HG03108 (cell line): ENCODE measurements around the gene THOC5.

Experiments
- ATAC-seq: cut with Tn5 transposase; IDR thresholded peaks from one replicate; pipeline ENCODE4 v1.9.1; 2021; ENCODE audit warnings: moderate library complexity; ENCODE audit not compliant: unreplicated experiment

THOC5 gene

DNA sequence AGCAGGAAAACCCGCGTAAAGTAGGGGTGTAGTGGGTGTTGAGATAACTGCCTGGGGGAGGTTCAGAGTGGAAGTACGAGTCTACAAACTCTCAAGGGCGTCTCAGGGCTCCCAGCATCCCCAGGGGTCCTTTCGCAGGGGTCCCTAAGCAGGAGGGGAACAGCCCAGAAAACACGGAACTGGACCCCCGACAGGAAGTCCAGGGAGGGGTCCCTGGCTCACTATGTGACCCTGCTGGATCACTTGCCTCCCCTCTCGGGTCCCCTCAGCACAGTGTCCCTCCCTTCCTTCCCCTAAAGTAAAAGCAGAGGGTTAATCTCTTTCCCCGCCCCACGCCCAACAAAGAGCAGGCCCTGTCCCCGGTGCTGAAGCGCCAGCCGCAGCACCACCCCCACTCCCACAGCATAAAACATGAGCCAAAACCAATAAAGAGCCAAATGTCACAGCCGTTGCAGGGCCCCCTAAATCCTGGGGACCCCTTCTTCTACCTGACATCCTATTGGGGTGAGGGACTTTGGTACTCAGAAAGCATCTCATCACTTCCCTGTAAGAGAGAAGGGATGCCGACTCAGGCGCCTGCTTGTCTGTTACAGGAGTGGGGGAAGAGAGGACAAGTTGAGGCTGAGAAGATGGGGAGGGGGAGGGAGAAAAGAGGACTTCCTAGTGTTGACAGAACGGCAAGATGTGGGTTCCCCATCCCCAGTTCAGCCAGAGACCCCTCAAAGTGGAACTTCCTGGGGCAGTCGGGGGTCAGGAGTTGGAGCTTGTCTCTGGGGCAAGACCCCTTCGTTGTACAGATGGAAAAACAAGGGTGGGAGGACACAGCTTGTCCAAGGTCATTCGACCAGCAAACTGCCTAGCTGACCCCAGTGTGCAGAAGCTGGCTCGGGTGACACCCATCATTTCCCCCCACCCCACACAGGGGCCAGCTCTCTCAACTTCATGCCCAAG lies 75.0 kb downstream of the THOC5 start:
- no peak for ATAC-seq

DNA sequence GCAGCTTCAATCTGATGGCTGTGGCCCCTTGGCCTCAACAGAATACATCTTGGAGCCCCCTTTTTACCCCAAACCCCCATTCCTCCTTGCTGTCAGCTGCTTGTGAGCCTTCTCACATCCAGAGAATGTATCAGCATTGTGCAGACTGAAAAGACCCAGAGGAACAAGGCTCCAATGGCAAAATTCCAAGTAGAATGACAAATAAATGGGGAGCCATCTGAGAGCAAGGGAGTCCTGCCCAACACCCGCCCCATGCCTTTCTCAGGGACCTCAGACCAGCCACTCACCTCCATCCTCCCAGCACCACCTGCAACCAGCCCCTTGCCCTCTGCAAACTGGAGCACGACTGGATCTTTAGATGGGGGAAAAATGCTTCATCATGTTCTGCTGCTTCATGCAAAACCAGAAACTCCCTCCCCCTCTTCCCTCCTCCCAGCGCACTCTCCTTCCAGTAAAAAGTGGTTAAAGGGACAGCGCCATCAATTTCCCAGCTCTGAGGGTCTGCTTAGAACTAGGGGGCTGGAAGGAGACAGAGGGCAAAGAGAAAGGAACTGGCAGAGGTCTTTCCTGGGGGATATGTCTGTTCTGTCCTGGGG lies 75.7 kb downstream of the THOC5 start:
- ATAC-seq = no peak

DNA sequence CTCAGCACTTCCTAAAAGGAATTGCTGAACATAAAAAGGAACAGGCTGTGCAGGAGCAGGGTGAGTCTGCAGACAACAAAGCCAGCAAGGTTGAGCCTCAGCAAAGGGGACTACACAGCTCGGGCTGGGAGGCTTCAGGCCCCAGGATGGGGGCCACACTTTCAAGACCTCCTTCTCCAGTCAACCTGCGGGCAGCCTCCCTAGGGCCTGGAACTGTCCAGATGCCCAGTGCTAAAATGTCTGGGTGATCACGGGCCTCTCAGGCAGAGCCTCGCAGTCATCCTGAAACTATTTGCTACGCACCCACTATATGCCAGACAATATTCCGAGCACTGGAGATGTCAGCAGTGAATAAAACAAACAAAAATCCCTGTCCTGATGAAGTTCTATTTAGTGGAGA lies 77.4 kb downstream of the THOC5 start:
- no peak for ATAC-seq

DNA sequence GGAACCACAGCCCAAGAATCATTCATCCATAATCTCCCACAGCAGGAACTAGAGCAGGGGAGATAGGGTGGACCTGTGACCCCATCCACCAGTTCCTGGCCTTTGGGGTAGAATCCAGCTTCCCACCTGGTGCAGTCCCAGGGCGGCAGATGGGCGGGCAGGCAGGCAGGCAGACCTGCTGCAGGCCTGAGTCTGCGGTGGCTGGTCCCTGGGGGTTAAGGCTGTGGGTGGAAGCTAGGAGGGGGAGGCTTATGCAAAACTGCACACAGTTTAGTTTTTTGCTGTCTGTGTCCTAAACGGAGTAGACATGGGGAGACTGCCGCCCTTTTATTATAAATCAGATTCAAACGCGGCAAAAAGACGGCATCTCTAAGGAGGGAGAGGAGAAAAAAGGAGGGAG lies 78.0 kb downstream of the THOC5 start:
- ATAC-seq = peak; percentile 64

DNA sequence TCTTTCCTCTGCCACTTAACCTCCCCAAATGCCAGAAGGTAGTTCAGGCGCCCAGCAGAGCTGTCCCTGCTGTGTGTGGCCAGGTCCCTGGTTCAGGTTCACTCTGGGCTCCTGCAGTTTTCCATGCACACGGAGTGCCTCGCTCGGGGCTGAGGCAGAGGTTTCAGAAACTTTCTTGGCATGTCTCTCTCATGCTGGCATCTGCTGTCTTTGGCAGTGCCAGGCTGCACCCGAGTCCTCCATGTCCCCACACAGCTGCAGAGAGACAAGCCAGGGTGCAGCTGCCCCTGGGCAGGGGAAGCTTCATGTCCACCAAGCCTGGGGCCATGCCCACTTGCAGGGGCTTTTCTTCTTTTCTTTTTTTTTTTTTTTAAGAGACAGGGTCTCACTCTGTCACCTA lies 80.6 kb downstream of the THOC5 start:
- ATAC-seq = no peak

DNA sequence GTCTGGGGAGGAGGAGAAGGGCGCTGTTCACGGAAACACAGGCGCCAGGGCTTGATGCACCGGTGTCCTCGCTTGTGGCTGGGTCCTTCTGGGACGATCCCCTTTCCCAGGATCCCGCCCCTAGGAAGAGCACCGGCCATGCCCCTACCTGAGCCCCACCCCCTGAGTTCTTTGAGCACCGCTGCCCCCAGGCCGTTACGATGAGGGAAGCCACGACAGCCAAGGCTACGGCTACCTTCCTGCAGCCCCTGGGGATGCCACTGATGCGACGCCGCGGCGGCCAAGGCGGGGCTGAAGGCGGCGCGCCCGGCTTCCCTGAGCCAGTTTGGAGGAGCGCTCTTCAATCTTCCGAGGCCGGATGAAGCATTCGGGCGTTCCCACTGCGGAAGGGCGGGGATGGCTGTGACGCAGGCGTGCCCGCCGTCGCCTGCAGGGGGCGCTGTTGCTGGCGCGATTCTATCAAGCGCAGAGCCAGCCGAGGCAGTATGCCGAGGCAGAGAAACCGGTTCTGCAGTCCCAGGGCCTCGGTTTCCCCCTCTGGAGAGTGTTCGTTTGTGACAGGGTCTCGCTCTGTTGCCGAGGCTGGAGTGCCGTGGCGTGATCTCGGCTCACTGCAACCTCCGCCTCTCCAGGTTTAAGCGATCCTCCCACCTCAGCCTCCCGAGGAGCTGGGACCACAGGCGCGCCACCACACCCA lies 83.2 kb downstream of the THOC5 start:
- ATAC-seq = no peak

DNA sequence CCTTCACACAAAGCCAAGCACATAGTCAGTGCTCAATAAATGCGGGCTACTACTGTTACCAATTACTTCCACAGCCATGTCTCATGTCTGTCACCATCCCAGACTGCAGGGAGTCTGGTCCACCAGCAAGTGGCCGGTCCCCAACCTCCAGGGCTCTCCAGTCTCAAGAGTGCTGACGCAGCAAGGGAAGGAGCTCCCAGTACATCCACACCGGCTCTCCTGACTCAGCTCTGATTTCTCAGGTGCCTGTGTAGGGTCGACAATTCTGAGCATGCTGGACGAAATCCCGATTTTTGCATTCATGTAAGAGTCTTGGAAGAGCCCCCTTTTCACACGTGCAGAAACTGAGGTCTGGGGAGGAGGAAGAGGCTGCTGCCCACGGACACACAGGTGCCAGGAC lies 83.8 kb downstream of the THOC5 start:
- no peak for ATAC-seq

DNA sequence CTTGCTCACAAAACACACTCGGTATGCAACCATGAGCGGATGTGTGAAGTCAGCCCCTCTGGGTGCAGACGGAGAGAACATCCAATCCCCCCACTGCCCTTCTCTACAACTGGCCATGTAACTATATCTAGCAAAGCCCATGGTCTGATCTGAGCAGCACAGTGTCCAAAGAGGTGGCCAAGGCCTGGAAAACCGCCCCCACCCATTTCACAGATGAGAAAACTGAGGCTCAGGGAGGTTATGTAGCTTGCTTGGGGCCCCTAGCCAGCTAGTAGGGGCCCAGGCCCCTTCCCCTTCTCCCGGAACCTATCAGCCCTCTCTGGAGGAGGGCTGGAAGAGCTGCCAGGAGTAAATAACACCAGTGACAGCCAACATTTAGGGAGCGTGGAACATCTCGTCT lies 89.0 kb downstream of the THOC5 start:
- no peak for ATAC-seq

DNA sequence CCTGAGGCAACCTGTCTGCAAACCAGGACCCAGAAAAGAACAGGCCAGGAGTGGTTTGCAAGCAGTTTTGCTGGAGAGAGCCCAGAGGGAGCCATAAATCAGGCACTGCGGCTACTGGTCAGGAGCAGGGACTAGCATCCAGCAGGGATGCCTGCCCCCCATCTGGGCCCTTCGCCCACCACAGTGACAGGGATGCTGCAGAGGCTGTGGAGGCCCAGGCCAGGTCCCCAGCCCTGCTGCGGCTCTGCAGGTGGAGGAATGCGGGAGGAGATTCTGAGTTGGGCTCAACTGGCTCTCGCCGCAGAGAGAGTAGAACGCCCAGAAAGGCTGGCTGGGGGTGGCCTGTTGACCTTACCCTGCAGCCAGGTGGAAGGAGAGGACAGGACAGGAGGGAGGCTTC lies 89.9 kb downstream of the THOC5 start:
- no peak for ATAC-seq

DNA sequence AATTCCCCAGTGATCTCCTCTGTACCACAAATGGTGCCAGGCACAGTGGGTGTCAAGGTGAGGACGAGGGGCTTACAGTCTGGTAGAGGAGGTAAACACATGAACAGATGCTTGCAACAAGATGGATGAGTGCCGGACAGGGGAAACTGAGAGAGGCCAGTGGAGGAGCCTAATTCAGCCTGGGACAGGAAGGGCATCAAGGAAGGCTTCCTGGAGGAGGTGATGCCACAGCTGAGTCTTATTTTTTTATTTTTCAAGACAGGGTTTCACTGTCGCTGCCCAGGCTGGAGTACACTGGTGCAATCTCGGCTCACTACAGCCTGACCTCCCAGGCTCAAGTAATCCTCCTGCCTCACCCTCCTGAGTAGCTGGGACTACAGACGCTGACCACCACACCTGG lies 92.3 kb downstream of the THOC5 start:
- ATAC-seq = no peak

DNA sequence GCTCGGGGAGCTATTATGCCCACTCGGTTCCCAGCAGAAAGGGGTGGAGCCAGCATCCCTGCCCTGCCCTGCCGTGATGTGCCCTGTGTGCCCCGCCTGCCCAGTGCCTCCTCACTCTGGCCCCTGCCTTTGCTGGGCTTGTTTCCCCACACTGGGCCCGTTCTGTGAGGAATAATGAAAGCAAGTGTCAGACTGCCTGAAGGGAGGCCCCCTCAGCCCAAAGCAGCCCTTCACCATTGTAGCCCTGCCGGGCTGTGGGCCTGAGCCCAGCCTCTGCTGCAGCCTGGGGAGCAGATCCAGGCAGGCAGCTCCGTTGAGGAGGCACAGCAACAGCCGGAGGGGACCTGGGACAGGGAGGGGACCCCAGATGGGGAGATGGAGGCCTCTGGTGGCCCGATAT lies 93.8 kb downstream of the THOC5 start:
- ATAC-seq = no peak

DNA sequence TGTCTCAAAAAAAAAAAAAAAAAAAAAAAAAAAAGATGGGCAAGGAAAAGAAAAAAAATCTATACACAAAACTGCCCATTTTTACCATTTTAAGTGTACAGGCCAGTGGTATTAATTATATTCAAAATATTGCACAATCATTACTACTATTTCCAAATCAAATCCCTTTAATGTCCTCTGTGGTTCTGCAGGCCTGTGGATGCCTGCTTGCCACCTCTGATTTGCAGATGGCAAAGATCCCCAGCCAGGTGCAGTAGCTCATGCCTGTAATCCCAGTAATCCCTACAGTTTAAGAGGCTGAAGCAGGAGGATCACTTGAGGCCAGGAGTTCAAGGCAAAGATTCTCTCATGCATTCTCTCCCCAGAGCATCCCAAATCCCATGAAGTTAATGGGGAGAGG lies 95.0 kb downstream of the THOC5 start:
- no peak for ATAC-seq

DNA sequence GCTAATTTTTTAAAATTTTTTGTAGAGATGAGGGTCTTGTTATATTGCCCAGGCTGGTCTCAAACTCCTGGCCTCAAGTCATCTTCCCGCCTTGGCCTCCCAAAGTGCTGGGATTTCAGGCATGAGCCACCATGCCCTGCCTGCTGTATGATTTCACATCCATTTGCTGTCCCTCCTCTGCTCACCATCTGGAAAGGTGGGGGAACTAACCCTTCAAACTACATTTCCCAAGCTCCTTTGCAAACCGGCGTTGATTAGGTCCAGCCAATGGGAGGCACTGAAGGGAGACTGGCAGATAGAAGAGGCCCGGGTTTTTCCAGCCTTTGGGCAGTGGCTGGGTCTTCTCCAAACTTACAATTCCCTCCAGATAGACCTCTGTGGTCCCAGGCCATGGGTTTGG lies 95.8 kb downstream of the THOC5 start:
- no peak for ATAC-seq

DNA sequence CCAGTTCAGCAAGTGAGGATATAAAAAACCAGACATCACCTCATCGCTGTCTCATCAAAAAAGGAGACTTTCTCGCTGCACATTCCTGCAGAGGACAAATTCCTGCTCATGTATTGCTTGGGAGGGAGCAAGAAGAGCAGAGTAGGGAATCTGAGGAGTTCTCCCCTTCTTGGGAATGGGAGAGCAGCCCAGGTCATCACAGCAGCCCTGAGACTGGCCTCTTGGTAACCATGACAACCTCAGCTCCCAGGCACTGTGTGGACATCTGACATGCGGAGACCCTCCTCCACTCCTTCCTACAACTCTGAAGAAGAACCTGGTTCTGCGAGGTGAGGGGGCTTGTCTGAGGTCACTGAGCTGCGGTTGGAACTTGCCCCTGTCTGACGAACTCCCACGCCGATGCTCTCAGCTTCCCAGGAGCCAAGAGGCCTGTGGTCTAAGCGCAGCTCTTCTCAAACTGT lies 97.3 kb downstream of the THOC5 start:
- ATAC-seq = no peak
